ENCODE results near the gene C1QTNF1.
"Not testable (repeated sequence)": the region's sequence is repeated elsewhere in the genome, so short reads cannot be mapped to it uniquely, and the experiment has no call there.

Gene C1QTNF1

DNA sequence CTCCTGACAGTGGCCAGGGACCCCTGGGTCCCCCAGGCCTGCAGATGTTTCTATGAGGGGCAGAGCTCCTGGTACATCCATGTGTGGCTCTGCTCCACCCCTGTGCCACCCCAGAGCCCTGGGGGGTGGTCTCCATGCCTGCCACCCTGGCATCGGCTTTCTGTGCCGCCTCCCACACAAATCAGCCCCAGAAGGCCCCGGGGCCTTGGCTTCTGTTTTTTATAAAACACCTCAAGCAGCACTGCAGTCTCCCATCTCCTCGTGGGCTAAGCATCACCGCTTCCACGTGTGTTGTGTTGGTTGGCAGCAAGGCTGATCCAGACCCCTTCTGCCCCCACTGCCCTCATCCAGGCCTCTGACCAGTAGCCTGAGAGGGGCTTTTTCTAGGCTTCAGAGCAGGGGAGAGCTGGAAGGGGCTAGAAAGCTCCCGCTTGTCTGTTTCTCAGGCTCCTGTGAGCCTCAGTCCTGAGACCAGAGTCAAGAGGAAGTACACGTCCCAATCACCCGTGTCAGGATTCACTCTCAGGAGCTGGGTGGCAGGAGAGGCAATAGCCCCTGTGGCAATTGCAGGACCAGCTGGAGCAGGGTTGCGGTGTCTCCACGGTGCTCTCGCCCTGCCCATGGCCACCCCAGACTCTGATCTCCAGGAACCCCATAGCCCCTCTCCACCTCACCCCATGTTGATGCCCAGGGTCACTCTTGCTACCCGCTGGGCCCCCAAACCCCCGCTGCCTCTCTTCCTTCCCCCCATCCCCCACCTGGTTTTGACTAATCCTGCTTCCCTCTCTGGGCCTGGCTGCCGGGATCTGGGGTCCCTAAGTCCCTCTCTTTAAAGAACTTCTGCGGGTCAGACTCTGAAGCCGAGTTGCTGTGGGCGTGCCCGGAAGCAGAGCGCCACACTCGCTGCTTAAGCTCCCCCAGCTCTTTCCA, 25.1 kb downstream of the C1QTNF1 start:
- DNase-seq (ENCODE audit: insufficient read length, low spot score) (no peak), FAIRE-seq (no peak)

DNA sequence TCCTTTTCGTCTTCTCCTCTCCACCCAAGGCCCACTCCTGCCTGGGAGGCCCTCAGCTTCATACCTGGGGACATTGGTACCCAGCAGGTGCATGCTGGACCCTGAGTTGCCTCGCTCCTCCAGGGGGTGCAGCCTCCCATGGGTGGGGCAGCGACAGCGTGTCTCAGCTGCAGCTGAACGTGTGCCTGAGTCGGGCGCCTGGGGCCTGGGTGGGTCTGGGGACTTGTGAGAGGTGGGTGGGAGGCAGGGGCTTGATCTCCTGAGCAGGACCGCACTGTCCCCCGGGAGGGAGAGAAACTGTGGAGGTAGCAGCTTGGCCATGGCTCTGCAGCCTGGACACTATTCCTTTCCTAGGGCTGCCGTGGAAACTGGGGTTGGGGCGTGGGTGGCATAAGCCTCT, 25.9 kb downstream of the C1QTNF1 start:
- no peak for DNase-seq (ENCODE audit: insufficient read length, low spot score)
- no peak for FAIRE-seq

DNA sequence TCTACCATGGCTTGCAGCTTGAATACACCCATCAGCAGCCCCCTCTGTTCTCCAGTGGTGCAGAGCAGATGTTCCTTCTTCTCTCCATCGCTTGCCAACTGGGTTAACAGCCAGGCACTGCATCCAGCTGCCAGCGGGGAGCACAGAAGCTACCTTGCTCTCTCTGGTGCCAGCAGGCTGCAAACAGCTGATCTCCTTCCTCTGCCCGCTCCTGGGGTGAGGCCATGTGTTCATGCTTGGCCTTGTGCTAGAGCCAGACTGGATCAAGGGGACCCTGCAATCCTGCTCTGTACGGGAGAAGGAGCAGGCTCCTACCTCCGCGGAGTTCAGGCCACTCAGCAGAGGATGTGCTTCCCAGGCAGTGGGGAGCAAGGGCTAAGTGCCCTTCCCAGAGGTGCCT, 26.6 kb downstream of the C1QTNF1 start:
- DNase-seq (ENCODE audit: insufficient read length, low spot score): no peak
- no peak for FAIRE-seq

DNA sequence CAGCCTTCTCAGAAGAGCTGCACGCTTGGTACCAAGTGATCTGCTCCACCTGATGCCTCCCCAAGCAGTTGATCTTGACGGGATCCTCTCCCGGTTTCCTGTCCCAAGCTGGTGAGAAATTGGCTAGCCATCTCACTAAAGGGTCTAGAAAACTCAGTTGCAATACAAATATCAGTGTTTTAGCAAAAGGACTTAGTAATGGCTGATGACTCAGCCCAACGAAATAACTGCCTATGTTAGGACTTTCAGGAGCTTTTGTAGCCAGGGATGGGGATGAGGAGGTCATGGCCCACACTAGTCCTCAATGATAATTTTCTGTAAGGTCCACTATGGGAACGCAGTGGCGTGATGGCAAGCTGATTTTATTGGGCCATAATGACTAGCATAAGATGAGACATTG, 27.3 kb downstream of the C1QTNF1 start:
- DNase-seq (ENCODE audit: insufficient read length, low spot score) (no peak), FAIRE-seq (no peak)

DNA sequence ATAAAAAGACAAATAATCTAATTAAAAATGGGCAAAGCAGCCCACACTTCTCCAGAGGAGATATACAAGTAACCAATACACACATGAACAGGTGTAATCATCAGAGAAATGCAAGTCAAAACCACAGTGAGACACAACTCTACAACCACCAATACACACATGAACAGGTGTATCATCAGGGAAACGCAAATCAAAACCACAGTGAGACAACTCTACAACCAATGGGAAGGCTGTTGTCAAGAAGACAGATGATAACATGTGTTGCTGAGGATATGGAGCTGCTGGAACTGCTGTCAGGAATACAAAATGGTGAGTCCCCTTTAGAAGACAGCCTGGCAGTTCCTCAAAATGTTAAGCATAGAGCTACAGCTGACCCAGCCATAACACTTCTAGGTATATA, 28.2 kb downstream of the C1QTNF1 start:
- no peak for FAIRE-seq
- no peak for DNase-seq (ENCODE audit: insufficient read length, low spot score)

DNA sequence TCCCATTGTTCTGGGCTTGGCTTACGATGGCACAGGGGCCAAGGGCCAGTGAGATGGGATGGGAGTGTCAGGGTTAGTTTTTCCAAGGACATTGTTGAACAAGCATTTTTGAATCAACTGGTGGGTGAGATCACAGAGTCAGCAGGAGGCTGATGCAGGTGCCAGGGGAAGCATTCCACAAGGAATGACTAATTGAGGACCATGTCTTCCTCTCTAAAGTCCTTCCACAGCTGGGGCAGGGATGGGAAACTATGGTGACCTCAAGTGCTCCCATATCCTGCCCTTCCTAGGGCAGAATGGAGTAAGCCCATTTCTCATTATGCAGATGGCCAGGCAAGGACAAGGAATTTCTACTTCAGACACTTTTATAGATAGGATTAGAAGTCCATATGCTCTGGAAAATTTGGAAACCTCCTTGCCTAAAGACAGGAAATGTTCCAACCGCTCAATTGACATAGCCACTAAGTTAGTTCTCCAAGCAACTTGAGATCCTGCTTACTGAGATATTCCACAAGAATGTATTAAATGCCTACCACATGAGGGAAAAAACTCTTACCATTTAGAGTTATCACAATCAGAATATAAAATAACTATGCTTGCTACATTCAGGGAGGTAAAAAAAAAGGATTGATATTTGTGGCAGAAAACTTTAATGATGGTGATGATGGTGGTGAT, 29.4 kb downstream of the C1QTNF1 start:
- FAIRE-seq (no peak), DNase-seq (ENCODE audit: insufficient read length, low spot score) (no peak)

DNA sequence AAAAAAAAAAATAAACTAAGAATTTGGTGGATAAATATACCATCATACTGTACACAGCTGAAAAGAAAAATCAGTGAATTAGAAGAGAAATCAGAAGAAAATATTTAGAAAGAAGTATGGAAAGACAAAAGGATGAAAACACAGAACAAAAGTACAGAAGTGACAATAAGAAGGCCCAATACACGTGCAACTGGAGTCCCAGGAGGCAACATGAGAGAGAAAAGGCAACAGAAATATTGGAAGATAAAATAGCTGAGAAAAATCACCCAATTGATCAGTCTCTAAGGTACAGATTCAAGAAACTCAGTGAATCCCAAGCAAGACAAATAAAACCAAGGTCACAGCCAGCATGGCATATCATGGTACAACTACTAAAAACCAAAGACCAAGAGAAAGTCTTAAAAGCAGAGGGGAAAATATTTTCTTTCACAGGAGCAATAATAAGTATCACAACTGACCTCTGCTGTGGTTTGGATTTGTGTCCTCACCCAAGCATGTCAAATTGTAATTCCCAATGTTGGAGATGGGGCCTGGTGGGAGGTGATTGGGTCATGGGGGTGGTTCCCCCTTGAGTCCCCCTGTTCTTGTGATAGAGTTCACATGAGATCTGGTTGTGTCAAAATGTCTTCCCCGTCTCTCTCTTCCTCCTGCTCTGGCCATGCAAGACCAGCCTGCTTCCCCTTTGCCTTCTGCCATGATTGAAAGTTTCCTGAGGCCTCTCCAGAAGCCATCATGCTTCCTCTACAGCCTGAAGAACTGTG, 30.4 kb downstream of the C1QTNF1 start:
- FAIRE-seq (no peak), DNase-seq (ENCODE audit: insufficient read length, low spot score) (no peak)

DNA sequence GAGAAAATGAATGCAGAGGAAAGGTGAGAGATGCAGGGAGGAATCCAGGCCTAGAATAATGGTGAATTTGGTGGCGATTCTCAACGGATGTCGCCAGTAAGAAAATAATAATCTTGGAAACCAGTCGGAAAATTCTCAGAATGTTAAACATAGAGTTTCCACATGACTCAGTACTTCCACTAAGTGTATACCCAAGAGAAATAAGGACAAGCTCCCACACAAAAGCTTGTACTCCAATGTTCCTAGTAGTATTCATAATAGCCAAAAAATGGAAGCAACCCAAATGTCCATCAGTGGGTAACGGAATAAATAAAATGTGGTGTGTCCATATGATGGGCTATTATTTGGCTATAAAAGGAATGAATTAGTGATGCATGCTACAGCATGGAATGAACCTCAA, 31.2 kb downstream of the C1QTNF1 start:
- FAIRE-seq (no peak), DNase-seq (ENCODE audit: insufficient read length, low spot score) (no peak)

DNA sequence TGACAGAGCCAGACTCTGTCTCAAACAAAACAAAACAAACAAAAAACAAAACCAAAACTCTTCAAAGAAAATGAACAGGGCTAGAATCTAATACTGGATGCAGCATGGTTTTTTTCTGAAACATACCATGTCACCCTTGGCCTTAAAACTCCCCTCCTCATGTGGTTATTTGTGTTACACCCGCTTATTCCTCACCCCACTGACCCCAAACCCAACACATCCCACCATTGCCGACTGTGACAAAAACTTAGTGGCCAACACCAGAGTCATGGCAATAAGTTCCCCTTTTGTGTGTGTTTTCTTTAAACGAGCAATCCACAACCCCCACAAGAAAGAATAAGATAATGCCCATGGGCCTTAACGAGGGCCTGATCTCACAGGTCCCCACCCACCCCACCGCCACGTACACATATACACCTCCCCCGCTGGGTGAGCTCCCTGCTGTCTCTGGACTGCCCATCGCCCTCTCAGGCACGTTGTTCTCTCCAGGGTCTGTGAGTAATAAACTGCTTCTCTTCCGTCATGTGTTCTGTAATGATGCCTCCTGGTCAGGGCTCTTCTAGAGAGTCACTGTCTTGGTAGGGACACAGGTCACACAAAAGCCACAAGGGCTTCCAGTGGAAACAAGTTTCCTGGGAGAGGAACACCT, 33.9 kb downstream of the C1QTNF1 start:
- FAIRE-seq: no peak

DNA sequence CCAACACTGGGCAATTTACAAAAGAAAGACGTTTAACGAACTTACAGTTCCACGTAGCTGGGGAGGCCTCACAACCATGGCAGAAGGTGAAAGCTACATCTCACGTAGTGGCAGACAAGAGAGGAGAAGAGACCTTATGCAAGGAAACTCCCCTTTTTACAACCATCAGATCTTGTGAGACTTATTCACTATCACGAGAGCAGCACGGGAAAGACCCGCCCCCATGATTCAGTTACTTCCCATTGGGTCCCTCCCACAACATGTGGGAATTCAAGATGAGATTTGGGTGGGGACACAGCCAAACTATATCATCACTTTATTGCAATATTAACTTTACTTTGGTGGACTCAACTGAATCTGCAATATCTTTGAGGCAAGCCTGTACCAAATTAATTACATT, 38.7 kb downstream of the C1QTNF1 start:
- DNase-seq (ENCODE audit: insufficient read length, low spot score) (no peak), FAIRE-seq (no peak)

More for the DNA sequence above, 33.9 kb downstream of the C1QTNF1 start:
- no peak for DNase-seq (ENCODE audit: insufficient read length, low spot score)

DNA sequence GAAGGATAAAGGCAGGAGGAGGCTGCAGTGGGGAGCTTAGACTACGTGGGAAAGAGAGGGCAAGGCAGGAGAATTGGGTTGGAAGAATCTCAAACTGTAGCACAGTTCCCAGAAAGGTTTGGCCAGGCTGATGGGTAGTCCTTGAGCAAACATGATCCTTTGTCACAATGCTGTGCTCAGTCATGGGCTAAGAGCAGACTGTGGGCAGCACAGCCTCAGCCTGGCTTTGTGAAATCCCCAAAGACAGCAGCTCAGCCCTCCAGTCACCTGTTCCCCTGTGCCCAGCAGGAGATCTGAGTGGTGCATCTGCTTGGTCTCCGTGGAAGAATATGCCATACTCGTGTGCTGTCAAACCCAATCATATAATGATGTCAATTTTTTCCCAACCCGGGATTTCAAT, 40.1 kb downstream of the C1QTNF1 start:
- no peak for DNase-seq (ENCODE audit: insufficient read length, low spot score)
- FAIRE-seq: no peak

DNA sequence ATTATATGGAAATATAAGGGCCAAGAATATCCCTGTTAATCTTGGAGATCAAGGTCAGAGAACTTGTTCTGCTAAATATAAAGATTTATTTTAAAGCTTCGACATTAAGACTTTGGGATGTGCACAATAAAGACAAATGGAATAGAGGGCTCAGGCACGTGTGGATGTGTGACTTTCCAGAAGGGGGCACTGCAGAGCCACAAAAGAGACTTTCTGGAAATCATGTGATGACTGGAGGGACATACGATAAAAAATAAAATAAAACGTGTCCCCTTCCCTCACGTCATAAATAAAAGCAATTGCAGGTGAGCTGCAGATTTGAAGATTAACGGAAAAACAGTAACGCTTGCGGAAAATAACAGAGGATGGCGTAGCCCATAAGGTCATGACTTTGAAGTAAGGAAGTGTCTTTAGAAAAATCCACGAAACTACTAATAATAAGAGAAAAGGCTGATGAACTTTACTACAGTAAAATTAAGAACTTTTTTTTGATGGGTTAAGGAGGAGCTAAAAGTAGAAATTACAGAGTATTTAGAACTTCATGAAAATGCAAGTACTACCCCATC, 41.2 kb downstream of the C1QTNF1 start:
- FAIRE-seq (no peak), DNase-seq (ENCODE audit: insufficient read length, low spot score) (no peak)

DNA sequence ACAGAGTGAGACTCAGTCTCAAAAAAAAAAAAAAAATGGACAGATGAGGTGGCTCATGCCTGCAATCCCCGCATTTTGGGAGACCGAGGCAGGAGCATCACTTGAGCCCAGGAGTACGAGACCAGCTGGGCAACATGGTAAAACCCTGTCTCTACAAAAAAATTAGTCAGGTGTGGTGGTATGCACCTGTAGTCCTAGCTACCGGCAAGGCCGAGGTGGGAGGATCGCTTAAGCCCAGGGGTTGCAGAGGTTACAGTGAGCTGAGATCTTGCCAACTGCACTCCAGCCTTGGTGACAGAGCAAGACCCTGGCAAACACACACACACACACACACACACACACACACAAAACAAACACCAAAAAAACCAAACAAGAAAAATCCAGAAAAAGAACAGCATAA, 43.0 kb downstream of the C1QTNF1 start:
- FAIRE-seq (no peak), DNase-seq (ENCODE audit: insufficient read length, low spot score) (no peak)

DNA sequence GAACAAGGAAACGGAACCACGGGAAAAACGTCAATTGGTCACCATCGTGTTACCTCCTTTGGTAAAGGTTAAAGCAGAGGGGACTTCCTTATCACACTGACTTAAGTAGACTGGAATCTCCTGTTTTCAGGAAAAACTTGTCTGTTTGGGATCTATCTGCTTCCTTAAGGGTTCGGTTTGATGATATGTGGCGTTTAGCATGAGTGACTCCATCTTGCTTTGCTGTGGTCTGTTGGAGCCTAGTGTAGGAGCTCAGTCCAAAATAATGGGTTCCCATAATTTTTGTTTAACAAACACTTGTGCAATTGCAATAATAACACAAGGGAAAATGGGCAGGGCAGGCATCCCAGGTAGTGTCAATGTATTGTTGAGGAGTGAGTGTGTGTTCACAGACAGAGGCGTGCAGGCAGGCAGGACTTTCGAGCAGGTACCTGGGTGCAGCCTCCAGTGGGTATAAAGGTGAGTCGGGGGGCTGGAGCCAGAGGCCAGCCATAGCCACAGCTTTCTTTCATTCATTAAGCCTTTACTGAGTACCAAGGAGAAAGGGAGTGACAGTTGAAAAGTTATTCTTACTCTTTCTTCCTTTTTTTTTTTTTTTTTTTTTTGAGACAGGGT, 46.4 kb downstream of the C1QTNF1 start:
- FAIRE-seq (no peak), DNase-seq (ENCODE audit: insufficient read length, low spot score) (no peak)

DNA sequence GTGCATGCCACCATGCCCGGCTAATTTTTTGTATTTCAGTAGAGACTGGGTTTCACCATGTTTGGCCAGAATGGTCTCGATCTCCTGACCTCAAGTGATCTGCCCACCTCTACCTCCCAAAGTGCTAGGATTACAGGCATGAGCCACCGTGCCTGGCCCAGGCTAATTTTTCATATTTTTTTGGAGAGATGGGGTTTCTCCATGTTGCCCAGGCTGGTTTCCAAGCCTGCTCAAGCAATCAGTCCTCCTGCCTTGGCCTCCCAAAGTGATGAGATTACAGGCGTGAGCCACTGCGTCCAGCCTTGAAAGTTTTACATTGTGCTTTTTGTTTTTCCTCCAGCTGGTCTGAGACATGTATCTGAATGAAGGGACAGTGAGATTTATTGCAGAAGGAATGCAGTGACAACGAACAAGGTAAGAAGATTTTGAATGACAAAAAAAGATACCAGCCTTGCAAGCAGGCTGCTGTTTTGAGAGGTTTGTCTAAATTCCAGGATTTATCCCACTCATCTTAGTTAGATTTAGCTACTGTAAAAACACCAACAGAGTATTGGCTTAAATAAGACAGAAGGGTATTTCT, 47.3 kb downstream of the C1QTNF1 start:
- FAIRE-seq: no peak
- no peak for DNase-seq (ENCODE audit: insufficient read length, low spot score)

DNA sequence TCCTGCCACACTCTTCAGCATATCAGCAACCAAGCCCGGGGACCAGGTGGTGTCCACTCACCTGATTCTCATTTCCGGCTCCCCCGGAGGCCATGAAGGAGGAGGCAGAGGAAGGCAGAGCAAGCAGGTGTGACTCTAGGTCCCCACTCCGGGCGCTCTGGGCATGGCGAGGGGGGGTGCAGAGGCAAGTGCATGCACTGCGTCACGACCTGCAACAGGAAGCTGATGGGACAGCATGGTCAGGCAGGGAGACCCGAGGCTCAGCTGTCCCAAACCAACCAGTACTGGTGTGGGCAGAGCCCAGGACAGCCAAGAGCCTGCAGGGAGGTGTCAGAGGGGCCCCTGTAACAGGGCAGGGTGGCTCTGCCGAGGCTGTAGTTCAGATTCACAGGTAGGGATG, 48.6 kb downstream of the C1QTNF1 start:
- no peak for FAIRE-seq
- no peak for DNase-seq (ENCODE audit: insufficient read length, low spot score)

DNA sequence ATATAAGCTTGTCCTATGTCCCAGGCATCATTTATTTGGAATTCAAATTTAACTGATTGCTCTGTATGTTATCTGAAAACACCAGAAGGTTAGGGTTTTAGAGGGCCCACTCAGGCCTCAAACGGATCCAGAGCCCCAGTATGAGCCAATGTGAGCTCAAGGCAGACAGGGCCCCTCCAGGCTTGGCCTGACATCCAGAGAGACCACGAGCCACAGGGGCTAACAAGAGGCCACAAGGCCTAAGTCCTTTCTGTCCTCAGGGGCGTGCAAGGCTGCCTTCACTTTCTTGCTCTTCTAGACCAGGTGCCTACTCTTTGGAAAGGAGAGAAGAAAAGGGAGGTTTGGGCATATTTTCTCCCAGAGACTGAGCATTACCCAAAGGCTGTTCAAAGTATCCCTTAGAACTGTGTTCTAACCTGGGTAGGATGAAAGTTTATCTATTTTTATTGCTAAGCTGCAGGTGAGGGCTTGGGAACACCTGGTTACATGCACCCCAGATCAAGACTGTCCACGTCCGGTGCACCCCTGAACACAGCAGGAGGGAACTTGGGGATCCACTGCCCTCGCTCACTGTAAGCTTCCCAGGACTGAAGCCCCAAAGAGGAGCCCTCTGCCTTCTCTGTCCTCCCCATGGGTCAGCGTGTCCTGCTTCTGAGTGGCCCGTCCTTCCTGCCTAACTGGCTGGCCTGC, 49.2 kb downstream of the C1QTNF1 start:
- DNase-seq (ENCODE audit: insufficient read length, low spot score) (no peak), FAIRE-seq (no peak)

DNA sequence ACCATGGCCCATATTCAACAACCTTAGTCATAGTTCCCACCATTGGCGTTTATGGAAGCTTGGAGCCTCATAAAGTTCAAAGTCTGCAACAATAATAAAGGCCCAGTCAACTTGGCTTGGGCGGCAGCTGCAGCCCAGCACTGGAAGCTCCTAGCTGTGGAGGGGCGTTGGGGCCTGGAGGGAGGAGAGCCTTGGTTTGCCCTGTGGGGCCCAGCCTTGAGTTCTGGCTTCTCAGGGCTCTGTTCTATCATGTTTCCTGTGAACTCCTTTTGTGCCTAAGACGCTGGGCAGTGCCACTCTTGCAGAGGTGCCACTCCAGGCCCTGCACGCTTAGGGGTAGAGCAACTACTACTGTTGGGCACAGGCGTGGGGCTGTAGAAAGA, 49.7 kb downstream of the C1QTNF1 start:
- FAIRE-seq: no peak
- DNase-seq (ENCODE audit: insufficient read length, low spot score): no peak

DNA sequence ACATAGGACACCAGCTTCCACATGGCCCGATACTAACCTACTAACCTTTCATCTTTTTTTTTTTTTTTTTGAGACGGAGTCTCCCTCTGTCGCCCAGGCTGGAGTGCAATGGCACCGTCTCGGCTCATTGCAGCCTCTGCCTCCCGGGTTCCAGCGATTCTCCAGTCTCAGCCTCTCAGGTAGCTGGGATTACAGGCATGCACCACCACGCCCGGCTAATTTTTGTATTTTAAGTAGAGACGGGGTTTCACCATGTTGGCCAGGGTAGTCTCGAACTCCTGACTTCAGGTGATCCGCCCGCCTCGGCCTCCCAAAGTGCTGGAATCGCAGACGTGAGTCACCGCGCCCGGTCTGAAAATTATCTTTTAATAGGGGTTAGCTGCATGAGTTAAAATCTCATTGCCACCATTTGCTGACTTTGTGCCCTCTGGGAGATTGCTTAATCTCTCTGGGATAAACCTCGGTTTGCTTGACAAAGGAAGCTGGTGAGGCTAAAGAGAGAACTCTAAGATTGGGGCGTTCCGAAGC, 50.2 kb downstream of the C1QTNF1 start:
- DNase-seq (ENCODE audit: insufficient read length, low spot score); FAIRE-seq: not testable (repeated sequence)
